Stimulated activated naive CD8-positive, alpha-beta T cell treated with anti-CD3 and anti-CD28 coated beads, Interleukin-15, amount 100 ng/mL, for 72 hours (primary cell): ENCODE measurements around the gene PML.
A peak's percentile ranks its signal among the peaks of the same experiment; 100 is the strongest.

Experiments
- ATAC-seq: fragments of 150-1000 bp; cut with Tn5 transposase; 2 replicates; pipeline ENCODE4 v1.10.0; 2021; ENCODE audit warnings: mild to moderate bottlenecking, moderate library complexity
- DNase-seq, 2 donors: peaks; one replicate each; pipeline ENCODE4 v3.0.0; 2021 to 2022
- H3K27ac Mint-ChIP-seq, 2 donors: one replicate each; pipeline ENCODE4 v1.8.0; 2022; ENCODE audit warnings: mild to moderate bottlenecking in 2 of 2, mixed read lengths in 2 of 2, moderate library complexity in 2 of 2
- H3K27me3 Mint-ChIP-seq: one replicate; pipeline ENCODE4 v1.8.0; 2022; ENCODE audit warnings: mixed read lengths
- H3K4me1 Mint-ChIP-seq: one replicate; pipeline ENCODE4 v1.8.0; 2022; ENCODE audit warnings: mild to moderate bottlenecking, mixed read lengths
- H3K4me3 Mint-ChIP-seq, 2 donors: one replicate each; pipeline ENCODE4 v1.8.0; 2022; ENCODE audit warnings: mild to moderate bottlenecking in 2 of 2, mixed read lengths in 2 of 2, moderate library complexity in 1 of 2
- H3K9me3 Mint-ChIP-seq, 2 donors: one replicate each; pipeline ENCODE4 v1.8.0; 2022; ENCODE audit warnings: mixed read lengths in 2 of 2

PML gene

GRCh38 chr15:73986776-73987056 lies 7.8 kb upstream of the PML start:
- DNase-seq = no peak
- no peak overlapping the region for H3K4me3 Mint-ChIP-seq
- H3K4me1 Mint-ChIP-seq = peaks cover 83% of the 10 kb centered on the region
- H3K9me3 Mint-ChIP-seq = no peaks in the 10 kb centered on the region
- peak overlapping the region in 1 of 2 donors; percentile 41 for H3K27ac Mint-ChIP-seq
- H3K27me3 Mint-ChIP-seq = no peaks in the 10 kb centered on the region
- ATAC-seq = no peak

GRCh38 chr15:73987250-73987649 lies 7.3 kb upstream of the PML start:
- DNase-seq = no peak
- no peak for ATAC-seq
- no peaks in the 10 kb centered on the region for H3K27me3 Mint-ChIP-seq
- no peak overlapping the region for H3K27ac Mint-ChIP-seq
- H3K9me3 Mint-ChIP-seq = no peaks in the 10 kb centered on the region
- H3K4me1 Mint-ChIP-seq = peaks cover 79% of the 10 kb centered on the region
- no peak overlapping the region for H3K4me3 Mint-ChIP-seq

GRCh38 chr15:73987681-73988444 lies 6.7 kb upstream of the PML start:
- Mint-ChIP-seq H3K27me3 (no peaks in the 10 kb centered on the region), H3K9me3 (no peaks in the 10 kb centered on the region), H3K4me3 (no peak overlapping the region), H3K4me1 (peaks cover 79% of the 10 kb centered on the region), H3K27ac (no peak overlapping the region)
- ATAC-seq (no peak), DNase-seq (no peak)

- Mint-ChIP-seq H3K27me3 (no peaks in the 10 kb centered on the region), H3K4me1 (peaks cover 80% of the 10 kb centered on the region), H3K27ac (no peak overlapping the region), H3K4me3 (no peak overlapping the region), H3K9me3 (no peaks in the 10 kb centered on the region)
- ATAC-seq (no peak), DNase-seq (no peak)
Observed at GRCh38 chr15:73988445-73988969, 6.0 kb upstream of the PML start.

GRCh38 chr15:73989001-73989798 lies 5.3 kb upstream of the PML start:
- no peak overlapping the region for H3K4me3 Mint-ChIP-seq
- H3K27me3 Mint-ChIP-seq = no peaks in the 10 kb centered on the region
- DNase-seq (no peak), ATAC-seq (no peak)
- H3K9me3 Mint-ChIP-seq = no peaks in the 10 kb centered on the region
- H3K4me1 Mint-ChIP-seq = peaks cover 80% of the 10 kb centered on the region
- no peak overlapping the region for H3K27ac Mint-ChIP-seq

GRCh38 chr15:73990250-73991005 lies 4.1 kb upstream of the PML start:
- peaks cover 72% of the 10 kb centered on the region for H3K4me1 Mint-ChIP-seq

GRCh38 chr15:73991260-73991659 lies 3.3 kb upstream of the PML start:
- Mint-ChIP-seq H3K4me3 (peak overlapping the region; percentile 91 to 94), H3K9me3 (no peaks in the 10 kb centered on the region), H3K4me1 (peaks cover 68% of the 10 kb centered on the region), H3K27ac (peak overlapping the region in 1 of 2 donors; percentile 96), H3K27me3 (no peaks in the 10 kb centered on the region)
- DNase-seq = no peak
- ATAC-seq = no peak

More at GRCh38 chr15:73990250-73991005, 4.1 kb upstream of the PML start:
- Mint-ChIP-seq H3K27me3 (no peaks in the 10 kb centered on the region), H3K4me3 (peak overlapping the region in 1 of 2 donors; percentile 91), H3K27ac (no peak overlapping the region), H3K9me3 (no peaks in the 10 kb centered on the region)
- DNase-seq (no peak), ATAC-seq (no peak)

GRCh38 chr15:73991726-73992593 lies 2.6 kb upstream of the PML start, which contains the start of gene STOML1:
TSS of gene STOML1 (minus strand) at chr15:73992295. CDS start at chr15:73992223, 72 bp downstream.
- Mint-ChIP-seq H3K9me3 (no peaks in the 10 kb centered on the region), H3K27ac (peak within 1 kb of the TSS; percentile 86 to 96), H3K4me1 (peaks cover 65% of the 10 kb centered on the region)

GRCh38 chr15:73992594-73992898 lies 2.0 kb upstream of the PML start:
- ATAC-seq = no peak
- H3K4me1 Mint-ChIP-seq = peaks cover 66% of the 10 kb centered on the region
- H3K9me3 Mint-ChIP-seq = no peaks in the 10 kb centered on the region
- peak overlapping the region; percentile 91 to 94 for H3K4me3 Mint-ChIP-seq
- DNase-seq = no peak
- H3K27ac Mint-ChIP-seq = peak overlapping the region; percentile 46 to 93
- H3K27me3 Mint-ChIP-seq = no peaks in the 10 kb centered on the region

More at GRCh38 chr15:73991726-73992593, 2.6 kb upstream of the PML start, which contains the start of gene STOML1:
- ATAC-seq (peak; percentile 89), DNase-seq (peak; percentile 94 to 95)
- Mint-ChIP-seq H3K27me3 (no peaks in the 10 kb centered on the region), H3K4me3 (peak within 1 kb of the TSS; percentile 91 to 94)

- Mint-ChIP-seq H3K27me3 (no peaks in the 10 kb centered on the region), H3K27ac (no peak overlapping the region), H3K4me3 (peak overlapping the region; percentile 98 to 99), H3K4me1 (peaks cover 66% of the 10 kb centered on the region), H3K9me3 (no peaks in the 10 kb centered on the region)
- DNase-seq (no peak), ATAC-seq (no peak)
Observed at GRCh38 chr15:73993211-73993994, 1.1 kb upstream of the PML start.

GRCh38 chr15:73994912-73995622 lies 551 bp downstream of the PML start:
- Mint-ChIP-seq H3K27me3 (no peaks in the 10 kb centered on the region), H3K9me3 (no peaks in the 10 kb centered on the region), H3K4me1 (peaks cover 70% of the 10 kb centered on the region), H3K4me3 (peak overlapping the region; percentile 98 to 99), H3K27ac (peak overlapping the region; percentile 95 to 97)
- ATAC-seq (no peak), DNase-seq (no peak)

GRCh38 chr15:73996267-73996666 lies 1.8 kb downstream of the PML start:
- H3K9me3 Mint-ChIP-seq = no peaks in the 10 kb centered on the region
- ATAC-seq = no peak
- no peaks in the 10 kb centered on the region for H3K27me3 Mint-ChIP-seq
- H3K4me1 Mint-ChIP-seq = peaks cover 65% of the 10 kb centered on the region
- peak overlapping the region; percentile 98 to 99 for H3K4me3 Mint-ChIP-seq
- H3K27ac Mint-ChIP-seq = peak overlapping the region in 1 of 2 donors; percentile 95
- DNase-seq = no peak

- peak in 1 of 2 donors; percentile 35 for DNase-seq
- Mint-ChIP-seq H3K4me1 (peaks cover 63% of the 10 kb centered on the region), H3K9me3 (no peaks in the 10 kb centered on the region), H3K4me3 (peak overlapping the region; percentile 60 to 99), H3K27me3 (no peaks in the 10 kb centered on the region), H3K27ac (peak overlapping the region in 1 of 2 donors; percentile 90)
- no peak for ATAC-seq
Observed at GRCh38 chr15:73996939-73997338, 2.4 kb downstream of the PML start.

- H3K4me1 Mint-ChIP-seq = peaks cover 55% of the 10 kb centered on the region
- DNase-seq (no peak), ATAC-seq (no peak)
- H3K27me3 Mint-ChIP-seq = no peaks in the 10 kb centered on the region
- H3K4me3 Mint-ChIP-seq = peak overlapping the region in 1 of 2 donors; percentile 60
- no peaks in the 10 kb centered on the region for H3K9me3 Mint-ChIP-seq
- H3K27ac Mint-ChIP-seq = no peak overlapping the region
Observed at GRCh38 chr15:73997986-73998385, 3.5 kb downstream of the PML start.
